H1 (cell line): ENCODE results near the gene PRPF38A. TPM values are rescaled to one million over a fixed set of nuclear protein-coding genes. Genes with fewer than 3 reads are reported as not detected.

Experiments used
- CTCF ChIA-PET: fragments of 300-600 bp; sonication (Branson Sonifier 250); formaldehyde crosslinking; loops from one replicate; lab custom pipeline; 2021; ENCODE audit not compliant: partially characterized antibody; lab: Charles Lee
- POLR2A ChIA-PET: fragments of 300-600 bp; sonication (Branson Sonifier 250); formaldehyde crosslinking; loops from one replicate; lab custom pipeline; 2021; ENCODE audit warnings: inconsistent platforms; ENCODE audit not compliant: partially characterized antibody; lab: Charles Lee
- DNase-seq, 2 experiments: peaks; one replicate each; pipeline versions ENCODE4 v3.0.0 to v3.0.0-alpha.2; 2010 to 2022; ENCODE audit warnings: low spot score in 2 of 2, low read depth in 1 of 2, mixed read lengths in 1 of 2
- FAIRE-seq: peaks from 2 replicates; lab custom pipeline; 2011; peaks lifted over from hg19 to GRCh38; lab: Jason Lieb, UNC
- H2AFZ ChIP-seq: 2 replicates; pipeline ENCODE4 v1.8.1; 2012; ENCODE audit warnings: low read length, inconsistent platforms
- H2AK5ac ChIP-seq: 2 replicates; pipeline ENCODE4 v1.6.1; 2013; ENCODE audit warnings: low read depth, low read length
- H2BK120ac ChIP-seq: replicated peaks from 2 replicates; pipeline ENCODE3; 2013; ENCODE audit warnings: low read depth, low read length, inconsistent platforms
- H2BK12ac ChIP-seq: 2 replicates; pipeline ENCODE4 v1.6.1; 2013; ENCODE audit warnings: low read depth, low read length
- H2BK15ac ChIP-seq: 2 replicates; pipeline ENCODE4 v1.6.1; 2013; ENCODE audit warnings: low read length
- H2BK20ac ChIP-seq: 2 replicates; pipeline ENCODE4 v1.6.1; 2013; ENCODE audit warnings: low read length
- H2BK5ac ChIP-seq: 2 replicates; pipeline ENCODE4 v1.6.1; 2013; ENCODE audit warnings: low read depth, low read length
- H3K14ac ChIP-seq: 2 replicates; pipeline ENCODE4 v1.6.1; 2013; ENCODE audit warnings: inconsistent platforms; ENCODE audit not compliant: insufficient read length
- H3K18ac ChIP-seq: 2 replicates; pipeline ENCODE4 v1.6.1; 2013; ENCODE audit warnings: low read length; ENCODE audit errors: extremely low read depth
- H3K23ac ChIP-seq: 2 replicates; pipeline ENCODE4 v1.6.1; 2013; ENCODE audit warnings: inconsistent platforms; ENCODE audit not compliant: insufficient read length
- H3K23me2 ChIP-seq: 2 replicates; pipeline ENCODE4 v1.6.1; 2013; ENCODE audit warnings: low read depth, low read length
- H3K27ac ChIP-seq: 2 replicates; pipeline ENCODE4 v1.6.1; 2011; ENCODE audit warnings: low read depth, low read length, inconsistent platforms
- H3K27me3 ChIP-seq, 4 experiments: replicated peaks in 1 of 4; 1 replicate in 1 of 4; 2 replicates in 3 of 4; pipeline versions ENCODE4 v1.6.1 to v1.8.1; 2011 to 2013; ENCODE audit warnings: low read length in 3 of 4, mild to moderate bottlenecking in 3 of 4, inconsistent platforms in 2 of 4, mixed read lengths in 2 of 4, moderate library complexity in 1 of 4; ENCODE audit not compliant: control insufficient read depth in 3 of 4, insufficient read depth in 3 of 4; ENCODE audit errors: extremely low read depth in 1 of 4
- H3K36me3 ChIP-seq, 4 experiments: 2 replicates each; pipeline versions ENCODE4 v1.6.1 to v1.8.1; 2011 to 2013; ENCODE audit warnings: mild to moderate bottlenecking in 4 of 4, low read length in 3 of 4, moderate library complexity in 2 of 4, control low read depth in 1 of 4, inconsistent platforms in 1 of 4; ENCODE audit not compliant: insufficient read depth in 4 of 4, control insufficient read depth in 2 of 4
- H3K4ac ChIP-seq: replicated peaks from 2 replicates; pipeline ENCODE3; 2013; ENCODE audit warnings: low read length, low read depth, mixed read lengths, inconsistent platforms; ENCODE audit not compliant: insufficient read length
- H3K4me1 ChIP-seq, 4 experiments: replicated peaks in 1 of 4; 1 replicate in 1 of 4; 2 replicates in 3 of 4; pipeline versions ENCODE4 v1.6.1 to v1.8.1; 2011 to 2013; ENCODE audit warnings: low read length in 3 of 4, inconsistent platforms in 2 of 4, mixed read lengths in 1 of 4; ENCODE audit not compliant: insufficient read depth in 4 of 4, control insufficient read depth in 3 of 4
- H3K4me2 ChIP-seq, 2 experiments: 2 replicates each; pipeline versions ENCODE4 v1.6.1 to v1.8.1; 2011 to 2013; ENCODE audit warnings: low read depth in 2 of 2, low read length in 2 of 2, control low read depth in 1 of 2, inconsistent platforms in 1 of 2, mild to moderate bottlenecking in 1 of 2; ENCODE audit not compliant: insufficient read depth in 1 of 2
- H3K4me3 ChIP-seq, 4 experiments: fragments of 200-600, 300-600 bp in 1 of 4; sonication (generic), shearing (Covaris generic), sonication (Bioruptor Twin) in 1 of 4; 2 replicates each; pipeline versions ENCODE4 v1.5.1 to v1.8.1; 2011 to 2016; ENCODE audit warnings: low read length in 4 of 4, low read depth in 3 of 4, control low read depth in 2 of 4, inconsistent platforms in 2 of 4, mild to moderate bottlenecking in 2 of 4, mixed read lengths in 1 of 4, moderate library complexity in 1 of 4; ENCODE audit not compliant: insufficient read depth in 2 of 4; ENCODE audit errors: extremely low read depth in 1 of 4
- H3K56ac ChIP-seq: replicated peaks from 2 replicates; pipeline ENCODE3; 2013; ENCODE audit warnings: low read depth, mild to moderate bottlenecking, mixed read lengths, low read length, inconsistent platforms; ENCODE audit not compliant: insufficient read length
- H3K79me1 ChIP-seq: 2 replicates; pipeline ENCODE4 v1.6.1; 2013; ENCODE audit warnings: low read depth, low read length, control low read depth
- H3K79me2 ChIP-seq, 2 experiments: 2 replicates each; pipeline versions ENCODE4 v1.6.1 to v1.8.1; 2012 to 2013; ENCODE audit warnings: low read length in 2 of 2, mild to moderate bottlenecking in 2 of 2, inconsistent platforms in 1 of 2; ENCODE audit not compliant: insufficient read depth in 2 of 2, control insufficient read depth in 1 of 2
- H3K9ac ChIP-seq, 4 experiments: replicated peaks in 1 of 4; 1 replicate in 1 of 4; 2 replicates in 3 of 4; pipeline versions ENCODE4 v1.6.1 to v1.8.1; 2011 to 2013; ENCODE audit warnings: low read depth in 3 of 4, low read length in 3 of 4, control low read depth in 2 of 4, mild to moderate bottlenecking in 2 of 4, moderate library complexity in 2 of 4, inconsistent platforms in 1 of 4; ENCODE audit errors: extremely low read depth in 1 of 4
- H3K9me3 ChIP-seq, 2 experiments: 2 replicates each; pipeline versions ENCODE4 v1.6.1 to v1.8.1; 2012 to 2013; ENCODE audit warnings: mild to moderate bottlenecking in 2 of 2, moderate library complexity in 2 of 2, control low read depth in 1 of 2, inconsistent platforms in 1 of 2, low read depth in 1 of 2, low read length in 1 of 2, mixed read lengths in 1 of 2; ENCODE audit not compliant: insufficient read depth in 2 of 2
- H4K20me1 ChIP-seq, 2 experiments: replicated peaks in 1 of 2; 2 replicates each; pipeline versions ENCODE3 to v1.8.1; 2011 to 2013; ENCODE audit warnings: inconsistent platforms in 2 of 2, low read length in 2 of 2, mild to moderate bottlenecking in 1 of 2; ENCODE audit not compliant: insufficient read depth in 2 of 2, control insufficient read depth in 1 of 2
- H4K5ac ChIP-seq: 2 replicates; pipeline ENCODE4 v1.6.1; 2013; ENCODE audit warnings: low read length, low read depth, mixed read lengths, inconsistent platforms; ENCODE audit not compliant: insufficient read length
- H4K8ac ChIP-seq: 2 replicates; pipeline ENCODE4 v1.8.0; 2013; ENCODE audit warnings: mild to moderate bottlenecking, moderate library complexity, low read length, inconsistent platforms; ENCODE audit not compliant: insufficient read depth; ENCODE audit errors: extremely low read depth
- H4K91ac ChIP-seq: replicated peaks from 2 replicates; pipeline ENCODE3; 2013; ENCODE audit warnings: low read length, mixed read lengths, inconsistent platforms; ENCODE audit not compliant: insufficient read length
- CREB1 ChIP-seq: IDR thresholded peaks from 2 replicates; pipeline ENCODE4 v1.6.1; 2012; ENCODE audit warnings: inconsistent platforms
- CTCF ChIP-seq, 3 experiments: IDR thresholded peaks; 1 replicate in 2 of 3; 2 replicates in 1 of 3; pipeline versions ENCODE4 v1.5.1 to v1.6.1; 2011; ENCODE audit warnings: low read length in 3 of 3, mild to moderate bottlenecking in 3 of 3, inconsistent platforms in 2 of 3, low read depth in 1 of 3, moderate library complexity in 1 of 3; ENCODE audit not compliant: insufficient read depth in 1 of 3; ENCODE audit errors: control extremely low read depth in 1 of 3
- GABPA ChIP-seq: IDR thresholded peaks from 2 replicates; pipeline ENCODE4 v1.6.1; 2011; ENCODE audit warnings: mild to moderate bottlenecking, low read length, moderate library complexity, borderline replicate concordance; ENCODE audit not compliant: insufficient read depth
- RBBP5 ChIP-seq: IDR thresholded peaks from 2 replicates; pipeline ENCODE4 v1.7.1; 2012; ENCODE audit warnings: low read depth, mild to moderate bottlenecking, inconsistent platforms, low read length, moderate library complexity, borderline replicate concordance
- SAP30 ChIP-seq: fragments of 300-600 bp; sonication (generic); IDR thresholded peaks from 2 replicates; pipeline ENCODE4 v1.7.1; 2012; ENCODE audit warnings: low read length, moderate library complexity, mild to moderate bottlenecking, inconsistent platforms; ENCODE audit not compliant: insufficient read depth, insufficient replicate concordance
- SRF ChIP-seq: IDR thresholded peaks from 2 replicates; pipeline ENCODE4 v1.6.1; 2011; ENCODE audit warnings: mild to moderate bottlenecking, low read depth, low read length, moderate library complexity
- TAF7 ChIP-seq: optimal IDR thresholded peaks from 2 replicates; pipeline ENCODE3; 2011; ENCODE audit warnings: low read depth, mild to moderate bottlenecking, inconsistent platforms, low read length, moderate library complexity, borderline replicate concordance
- TBP ChIP-seq: IDR thresholded peaks from 2 replicates; pipeline ENCODE4 v1.6.1; 2011; ENCODE audit warnings: low read depth, low read length, improper control_type of control experiment
- USF2 ChIP-seq: IDR thresholded peaks from 2 replicates; pipeline ENCODE4 v1.6.1; 2011; ENCODE audit warnings: low read length, improper control_type of control experiment
- WGBS, 2 experiments: shearing (Covaris generic) in 1 of 2; methylation state at CpG; one replicate each; pipeline versions ENCODE4 v1.1.6 to v1.1.7; 2013 to 2015; ENCODE audit warnings: low lambda C conversion rate in 2 of 2, mixed read lengths in 2 of 2, inconsistent platforms in 1 of 2, low coverage in 1 of 2, missing lambda C conversion rate in 1 of 2; ENCODE audit not compliant: insufficient replicate concordance in 2 of 2, insufficient coverage in 1 of 2, insufficient read length in 1 of 2; ENCODE audit errors: extremely low coverage in 1 of 2, missing lambda C conversion rate in 1 of 2; 5-methylcytosine and 5-hydroxymethylcytosine counted together
- polyA plus RNA-seq, 7 experiments: library from polyadenylated mRNA; depleted of rRNA in 3 of 7; stranded (reverse) in 5 of 7; unstranded in 2 of 7; fragments of >200 nt in 5 of 7; fragments of 200-250 nt in 2 of 7; gene quantifications; 1 replicate in 5 of 7; 2 replicates in 1 of 7; 4 replicates in 1 of 7; pipeline versions ENCODE4 v1.2.1 to v1.2.3, GENCODE V29; 2011 to 2013; ENCODE audit warnings: missing spikeins in 2 of 7, mixed read lengths in 2 of 7
- total RNA-seq: library from RNA; stranded (reverse); fragmentation: NEBNext Ultra II Directional; extraction: Animal tissue kit (Norgen Biotek cat#: 25700); gene quantifications from 2 replicates; pipeline ENCODE4 v1.2.1, GENCODE V29; 2021

PRPF38A gene
- total and polyA plus RNA-seq, 2 of the 8 experiments (the other 6 are each of a cell fraction or from before 2014, with no cell fraction given): 25.6 to 76.2 TPM

GRCh38 chr1:52402860-52403240, 1.6 kb upstream of the PRPF38A start:
- H4K5ac ChIP-seq: no peak overlapping the region
- 0 out of 2 replicates have a peak, but pooled peaks cover 2% of the 10 kb centered on the region for H3K79me1 ChIP-seq
- CTCF ChIA-PET: no interaction called here
- DNase-seq (no peak), FAIRE-seq (no peak)
- H4K20me1 ChIP-seq: peaks cover 5 to 7% of the 10 kb centered on the region in 2 experiments
- peak overlapping the region in 1 of 4 experiments; percentile 98; a peak in 2 of 7 replicates for H3K9ac ChIP-seq
- H2BK15ac ChIP-seq: no peak overlapping the region
- no peaks in the 10 kb centered on the region for H3K27me3 ChIP-seq
- H4K8ac ChIP-seq: no peak overlapping the region
- H3K23ac ChIP-seq: no peak overlapping the region
- POLR2A ChIA-PET: interaction anchor here (0.5 to 9.8 kb wide), 4 partner anchors 9 to 120 kb away, joined by 3 to 82 read pairs (median 14); no protein-coding TSS in a partner anchor
- no peak overlapping the region for H2BK120ac ChIP-seq
- peaks cover 12 to 43% (median 34%) of the 10 kb centered on the region in 4 experiments; a peak in 7 of 8 replicates for H3K36me3 ChIP-seq
- H2AK5ac ChIP-seq: no peak overlapping the region
- no peak overlapping the region for H2AFZ ChIP-seq
- H3K4me1 ChIP-seq: peaks cover 0 to 7% (median 0%) of the 10 kb centered on the region in 4 experiments; a peak in 1 of 7 replicates
- H4K91ac ChIP-seq: no peak overlapping the region
- H3K4ac ChIP-seq: no peak overlapping the region
- TF ChIP-seq USF2: no peak
- no peak for TF ChIP-seq SAP30
- TF ChIP-seq RBBP5: no peak
- no peak for TF ChIP-seq GABPA
- TF ChIP-seq TAF7: no peak
- no peak for TF ChIP-seq TBP
- TF ChIP-seq CREB1: no peak
- TF ChIP-seq CTCF (IDR thresholded peaks at IDR 0.05; ENCODE audit: control extremely low read depth in 1 of 3, insufficient read depth in 1 of 3, low read depth in 1 of 3, low read length in 3 of 3): no peak
- no peak for TF ChIP-seq SRF
- peaks cover 5 to 71% of the 10 kb centered on the region in 2 experiments; a peak in 3 of 4 replicates for H3K79me2 ChIP-seq
- H3K4me3 ChIP-seq: peak overlapping the region; percentile 89 to 94 (median 91); a peak in 6 of 8 replicates
- no peak overlapping the region for H2BK20ac ChIP-seq
- no peak overlapping the region for H3K18ac ChIP-seq
- H3K23me2 ChIP-seq: peaks cover 5% of the 10 kb centered on the region; the same call in 1 of the 2 replicates
- H2BK5ac ChIP-seq: no peak overlapping the region
- WGBS, 2 experiments: 90% methylated on average over 3 of the region's 3 CpGs; no CpG with 5 or more reads in 1 of the 2 experiments
- H3K4me2 ChIP-seq: peak overlapping the region; percentile 71 to 82
- H2BK12ac ChIP-seq: no peak overlapping the region
- H3K56ac ChIP-seq: no peak overlapping the region
- H3K14ac ChIP-seq: no peak overlapping the region
- no peak overlapping the region for H3K27ac ChIP-seq
- H3K9me3 ChIP-seq: no peaks in the 10 kb centered on the region
